ENCODE results near the gene NEUROD4.

DNA sequence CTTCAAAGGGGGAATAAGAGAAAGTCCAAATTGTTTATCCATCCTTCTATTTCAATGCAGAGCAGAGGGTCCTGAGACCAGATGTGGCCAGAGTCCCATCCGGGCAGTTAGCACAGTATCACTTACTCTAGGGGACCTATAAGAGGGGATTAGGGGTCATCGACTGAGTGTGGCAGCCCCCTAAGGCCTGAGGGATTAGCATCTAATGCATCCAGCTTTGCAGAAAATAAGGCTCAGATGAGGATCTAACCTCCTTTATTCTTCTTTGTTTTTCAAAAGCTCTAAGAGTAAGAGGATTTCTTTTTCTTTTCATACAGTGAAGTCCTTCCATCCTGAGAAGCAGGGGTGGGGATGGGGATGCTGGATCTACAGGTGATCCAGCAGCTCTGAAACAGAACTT, 43.5 kb downstream of the NEUROD4 start:
- TF ChIP-seq, protein P1, sequence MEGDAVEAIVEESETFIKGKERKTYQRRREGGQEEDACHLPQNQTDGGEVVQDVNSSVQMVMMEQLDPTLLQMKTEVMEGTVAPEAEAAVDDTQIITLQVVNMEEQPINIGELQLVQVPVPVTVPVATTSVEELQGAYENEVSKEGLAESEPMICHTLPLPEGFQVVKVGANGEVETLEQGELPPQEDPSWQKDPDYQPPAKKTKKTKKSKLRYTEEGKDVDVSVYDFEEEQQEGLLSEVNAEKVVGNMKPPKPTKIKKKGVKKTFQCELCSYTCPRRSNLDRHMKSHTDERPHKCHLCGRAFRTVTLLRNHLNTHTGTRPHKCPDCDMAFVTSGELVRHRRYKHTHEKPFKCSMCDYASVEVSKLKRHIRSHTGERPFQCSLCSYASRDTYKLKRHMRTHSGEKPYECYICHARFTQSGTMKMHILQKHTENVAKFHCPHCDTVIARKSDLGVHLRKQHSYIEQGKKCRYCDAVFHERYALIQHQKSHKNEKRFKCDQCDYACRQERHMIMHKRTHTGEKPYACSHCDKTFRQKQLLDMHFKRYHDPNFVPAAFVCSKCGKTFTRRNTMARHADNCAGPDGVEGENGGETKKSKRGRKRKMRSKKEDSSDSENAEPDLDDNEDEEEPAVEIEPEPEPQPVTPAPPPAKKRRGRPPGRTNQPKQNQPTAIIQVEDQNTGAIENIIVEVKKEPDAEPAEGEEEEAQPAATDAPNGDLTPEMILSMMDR (IDR thresholded peaks at IDR 0.05), result no peak
- TF ChIP-seq POLR2A (IDR thresholded peaks at IDR 0.05), result no peak

All from esophagus squamous epithelium (tissue), 4 donors.